Stimulated activated CD8-positive, alpha-beta memory T cell treated with anti-CD3 and anti-CD28 coated beads, Interleukin-7, amount 100 ng/mL, for 48 hours (primary cell): Measurements from ENCODE around the gene GAB2.

Experiments used
- DNase-seq, 2 donors: peaks; one replicate each; pipeline ENCODE4 v3.0.0-alpha.2; 2020; ENCODE audit warnings: low read depth in 1 of 2; ENCODE audit errors: extremely low read depth in 1 of 2

Gene GAB2

GRCh38 chr11:78212586-78213371, 204.8 kb downstream of the GAB2 start:
- DNase-seq = no peak

GRCh38 chr11:78211565-78211964, 206.1 kb downstream of the GAB2 start:
- DNase-seq = no peak

- DNase-seq = no peak
Measured at GRCh38 chr11:78210000-78210608, 207.5 kb downstream of the GAB2 start.

- DNase-seq = no peak
Measured at GRCh38 chr11:78209478-78209877, 208.1 kb downstream of the GAB2 start.

GRCh38 chr11:78208257-78209165, 209.1 kb downstream of the GAB2 start:
- DNase-seq = no peak

- no peak for DNase-seq
Measured at GRCh38 chr11:78207532-78208256, 209.9 kb downstream of the GAB2 start.

- DNase-seq = no peak
Measured at GRCh38 chr11:78205691-78206090, 211.9 kb downstream of the GAB2 start.

GRCh38 chr11:78205256-78205655, 212.4 kb downstream of the GAB2 start:
- DNase-seq = no peak

- DNase-seq = no peak
Measured at GRCh38 chr11:78203184-78203583, 214.4 kb downstream of the GAB2 start.

GRCh38 chr11:78202733-78203167, 214.9 kb downstream of the GAB2 start:
- peak in 1 of 2 donors; percentile 19 for DNase-seq

GRCh38 chr11:78201096-78201818, 216.4 kb downstream of the GAB2 start:
- DNase-seq = no peak

- no peak for DNase-seq
Measured at GRCh38 chr11:78200553-78200952, 217.1 kb downstream of the GAB2 start.

GRCh38 chr11:78200061-78200460, 217.6 kb downstream of the GAB2 start:
- DNase-seq = no peak

- DNase-seq = no peak
Measured at GRCh38 chr11:78199653-78200015, 218.0 kb downstream of the GAB2 start.

- DNase-seq = no peak
Measured at GRCh38 chr11:78199015-78199652, 218.5 kb downstream of the GAB2 start.

GRCh38 chr11:78197816-78198215, 219.8 kb downstream of the GAB2 start:
- DNase-seq = no peak

- DNase-seq = no peak
Measured at GRCh38 chr11:78196661-78197091, 220.9 kb downstream of the GAB2 start.

- DNase-seq = no peak
Measured at GRCh38 chr11:78195917-78196560, 221.6 kb downstream of the GAB2 start.

GRCh38 chr11:78194490-78194889, 223.1 kb downstream of the GAB2 start:
- no peak for DNase-seq
